ENCODE measurements around the gene FRAS1. TPM values are rescaled to one million over a fixed set of nuclear protein-coding genes. Genes with fewer than 3 reads are reported as not detected.

FRAS1 gene
- total RNA-seq, 1 donor from 2014 or later = not detected

GRCh38 chr4:78414116-78414515 is 357.0 kb downstream of the FRAS1 start:
- intact Hi-C loops (cut with micrococcal nuclease) = no loop called here
- H3K36me3 Mint-ChIP-seq (ENCODE audit: low read depth) = no peaks in the 10 kb centered on the region
- H3K4me1 Mint-ChIP-seq (ENCODE audit: low read depth) = no peaks in the 10 kb centered on the region
- DNase-seq (ENCODE audit: low spot score) = no peak
- H3K9me3 Mint-ChIP-seq = no peaks in the 10 kb centered on the region
- H3K4me3 Mint-ChIP-seq (ENCODE audit: low read depth) = no peak overlapping the region
- no peak overlapping the region for H3K27ac Mint-ChIP-seq
- peaks cover 5% of the 10 kb centered on the region for H3K27me3 Mint-ChIP-seq (ENCODE audit: low read depth)

- H3K4me3 Mint-ChIP-seq (ENCODE audit: low read depth) = no peak overlapping the region
- peaks cover 5% of the 10 kb centered on the region for H3K27me3 Mint-ChIP-seq (ENCODE audit: low read depth)
- no peaks in the 10 kb centered on the region for H3K36me3 Mint-ChIP-seq (ENCODE audit: low read depth)
- H3K27ac Mint-ChIP-seq = no peak overlapping the region
- intact Hi-C loops (cut with micrococcal nuclease) = no loop called here
- H3K4me1 Mint-ChIP-seq (ENCODE audit: low read depth) = no peaks in the 10 kb centered on the region
- no peaks in the 10 kb centered on the region for H3K9me3 Mint-ChIP-seq
- no peak for DNase-seq (ENCODE audit: low spot score)
These were observed 360.5 kb downstream of the FRAS1 start for GRCh38 chr4:78417603-78418002.

- H3K36me3 Mint-ChIP-seq (ENCODE audit: low read depth) = no peaks in the 10 kb centered on the region
- DNase-seq (ENCODE audit: low spot score) = no peak
- peaks cover 4% of the 10 kb centered on the region for H3K27me3 Mint-ChIP-seq (ENCODE audit: low read depth)
- H3K27ac Mint-ChIP-seq = no peak overlapping the region
- H3K9me3 Mint-ChIP-seq = no peaks in the 10 kb centered on the region
- no peaks in the 10 kb centered on the region for H3K4me1 Mint-ChIP-seq (ENCODE audit: low read depth)
- H3K4me3 Mint-ChIP-seq (ENCODE audit: low read depth) = no peak overlapping the region
- intact Hi-C loops (cut with micrococcal nuclease) = no loop called here
These were observed 361.3 kb downstream of the FRAS1 start for GRCh38 chr4:78418406-78418805.

GRCh38 chr4:78423790-78424189 is 366.7 kb downstream of the FRAS1 start:
- intact Hi-C loops (cut with micrococcal nuclease) = no loop called here
- H3K4me3 Mint-ChIP-seq (ENCODE audit: low read depth) = no peak overlapping the region
- H3K4me1 Mint-ChIP-seq (ENCODE audit: low read depth) = no peaks in the 10 kb centered on the region
- no peak for DNase-seq (ENCODE audit: low spot score)
- no peaks in the 10 kb centered on the region for H3K9me3 Mint-ChIP-seq
- no peaks in the 10 kb centered on the region for H3K27me3 Mint-ChIP-seq (ENCODE audit: low read depth)
- H3K27ac Mint-ChIP-seq = no peak overlapping the region
- H3K36me3 Mint-ChIP-seq (ENCODE audit: low read depth) = no peaks in the 10 kb centered on the region

GRCh38 chr4:78424461-78424860 is 367.3 kb downstream of the FRAS1 start:
- Mint-ChIP-seq H3K27me3 (ENCODE audit: low read depth) (no peaks in the 10 kb centered on the region), H3K4me1 (ENCODE audit: low read depth) (no peaks in the 10 kb centered on the region), H3K9me3 (no peaks in the 10 kb centered on the region), H3K27ac (no peak overlapping the region), H3K36me3 (ENCODE audit: low read depth) (no peaks in the 10 kb centered on the region), H3K4me3 (ENCODE audit: low read depth) (no peak overlapping the region)
- intact Hi-C loops (cut with micrococcal nuclease) = no loop called here
- DNase-seq (ENCODE audit: low spot score) = no peak

- no peaks in the 10 kb centered on the region for H3K4me1 Mint-ChIP-seq (ENCODE audit: low read depth)
- no peak overlapping the region for H3K27ac Mint-ChIP-seq
- H3K9me3 Mint-ChIP-seq = no peaks in the 10 kb centered on the region
- H3K4me3 Mint-ChIP-seq (ENCODE audit: low read depth) = no peak overlapping the region
- no peaks in the 10 kb centered on the region for H3K36me3 Mint-ChIP-seq (ENCODE audit: low read depth)
- intact Hi-C loops (cut with micrococcal nuclease) = no loop called here
- peaks cover 5% of the 10 kb centered on the region for H3K27me3 Mint-ChIP-seq (ENCODE audit: low read depth)
- no peak for DNase-seq (ENCODE audit: low spot score)
These were observed 369.8 kb downstream of the FRAS1 start for GRCh38 chr4:78426972-78427371.

GRCh38 chr4:78428996-78429395 is 371.9 kb downstream of the FRAS1 start:
- Mint-ChIP-seq H3K36me3 (ENCODE audit: low read depth) (no peaks in the 10 kb centered on the region), H3K4me1 (ENCODE audit: low read depth) (no peaks in the 10 kb centered on the region), H3K9me3 (no peaks in the 10 kb centered on the region), H3K4me3 (ENCODE audit: low read depth) (no peak overlapping the region), H3K27ac (no peak overlapping the region), H3K27me3 (ENCODE audit: low read depth) (peaks cover 5% of the 10 kb centered on the region)
- intact Hi-C loops (cut with micrococcal nuclease) = no loop called here
- DNase-seq (ENCODE audit: low spot score) = no peak

- Mint-ChIP-seq H3K9me3 (no peaks in the 10 kb centered on the region), H3K36me3 (ENCODE audit: low read depth) (no peaks in the 10 kb centered on the region), H3K27me3 (ENCODE audit: low read depth) (peaks cover 8% of the 10 kb centered on the region), H3K27ac (no peak overlapping the region), H3K4me1 (ENCODE audit: low read depth) (no peaks in the 10 kb centered on the region), H3K4me3 (ENCODE audit: low read depth) (no peak overlapping the region)
- intact Hi-C loops (cut with micrococcal nuclease) = no loop called here
- no peak for DNase-seq (ENCODE audit: low spot score)
These were observed 375.8 kb downstream of the FRAS1 start for GRCh38 chr4:78432896-78433295.

GRCh38 chr4:78437608-78438088 is 380.5 kb downstream of the FRAS1 start:
- no peaks in the 10 kb centered on the region for H3K4me1 Mint-ChIP-seq (ENCODE audit: low read depth)
- H3K4me3 Mint-ChIP-seq (ENCODE audit: low read depth) = no peak overlapping the region
- H3K27me3 Mint-ChIP-seq (ENCODE audit: low read depth) = peaks cover 6% of the 10 kb centered on the region
- intact Hi-C loops (cut with micrococcal nuclease) = no loop called here
- no peaks in the 10 kb centered on the region for H3K36me3 Mint-ChIP-seq (ENCODE audit: low read depth)
- H3K9me3 Mint-ChIP-seq = no peaks in the 10 kb centered on the region
- DNase-seq (ENCODE audit: low spot score) = no peak
- H3K27ac Mint-ChIP-seq = no peak overlapping the region

GRCh38 chr4:78439328-78439727 is 382.2 kb downstream of the FRAS1 start:
- DNase-seq (ENCODE audit: low spot score) = no peak
- H3K4me3 Mint-ChIP-seq (ENCODE audit: low read depth) = no peak overlapping the region
- no peak overlapping the region for H3K27ac Mint-ChIP-seq
- peaks cover 6% of the 10 kb centered on the region for H3K27me3 Mint-ChIP-seq (ENCODE audit: low read depth)
- H3K4me1 Mint-ChIP-seq (ENCODE audit: low read depth) = no peaks in the 10 kb centered on the region
- H3K9me3 Mint-ChIP-seq = no peaks in the 10 kb centered on the region
- intact Hi-C loops (cut with micrococcal nuclease) = no loop called here
- H3K36me3 Mint-ChIP-seq (ENCODE audit: low read depth) = no peaks in the 10 kb centered on the region

GRCh38 chr4:78441756-78442155 is 384.6 kb downstream of the FRAS1 start:
- Mint-ChIP-seq H3K27ac (no peak overlapping the region), H3K9me3 (no peaks in the 10 kb centered on the region), H3K36me3 (ENCODE audit: low read depth) (no peaks in the 10 kb centered on the region), H3K27me3 (ENCODE audit: low read depth) (peaks cover 7% of the 10 kb centered on the region), H3K4me1 (ENCODE audit: low read depth) (no peaks in the 10 kb centered on the region), H3K4me3 (ENCODE audit: low read depth) (no peak overlapping the region)
- intact Hi-C loops (cut with micrococcal nuclease) = no loop called here
- no peak for DNase-seq (ENCODE audit: low spot score)

GRCh38 chr4:78446619-78447018 is 389.5 kb downstream of the FRAS1 start:
- Mint-ChIP-seq H3K4me1 (ENCODE audit: low read depth) (no peaks in the 10 kb centered on the region), H3K9me3 (no peaks in the 10 kb centered on the region), H3K4me3 (ENCODE audit: low read depth) (no peak overlapping the region), H3K27ac (no peak overlapping the region), H3K36me3 (ENCODE audit: low read depth) (no peaks in the 10 kb centered on the region), H3K27me3 (ENCODE audit: low read depth) (peaks cover 6% of the 10 kb centered on the region)
- DNase-seq (ENCODE audit: low spot score) = no peak
- intact Hi-C loops (cut with micrococcal nuclease) = no loop called here

GRCh38 chr4:78451407-78451806 is 394.3 kb downstream of the FRAS1 start:
- Mint-ChIP-seq H3K9me3 (no peaks in the 10 kb centered on the region), H3K4me1 (ENCODE audit: low read depth) (no peaks in the 10 kb centered on the region), H3K36me3 (ENCODE audit: low read depth) (no peaks in the 10 kb centered on the region), H3K4me3 (ENCODE audit: low read depth) (no peak overlapping the region), H3K27me3 (ENCODE audit: low read depth) (peaks cover 5% of the 10 kb centered on the region), H3K27ac (no peak overlapping the region)
- DNase-seq (ENCODE audit: low spot score) = no peak
- intact Hi-C loops (cut with micrococcal nuclease) = no loop called here

- Mint-ChIP-seq H3K27ac (no peak overlapping the region), H3K9me3 (no peaks in the 10 kb centered on the region), H3K36me3 (ENCODE audit: low read depth) (no peaks in the 10 kb centered on the region), H3K4me3 (ENCODE audit: low read depth) (no peak overlapping the region), H3K4me1 (ENCODE audit: low read depth) (no peaks in the 10 kb centered on the region), H3K27me3 (ENCODE audit: low read depth) (peaks cover 3% of the 10 kb centered on the region)
- intact Hi-C loops (cut with micrococcal nuclease) = no loop called here
- no peak for DNase-seq (ENCODE audit: low spot score)
These were observed 396.9 kb downstream of the FRAS1 start for GRCh38 chr4:78454016-78454415.
